Measurements from ENCODE around the gene GUCY1A1. TPM values are rescaled to one million over a fixed set of nuclear protein-coding genes. Genes with fewer than 3 reads are reported as not detected.

GUCY1A1 gene
- total and polyA plus RNA-seq, 7 donors, result 1.2 to 254 (median 87.5) TPM

- H3K36me3 ChIP-seq, result no peaks in the 10 kb centered on the region
- peak within 1 kb of the TSS; percentile 84 to 95 (median 93) for H3K4me3 ChIP-seq
- WGBS, 2 donors, result 8 to 12% methylated on average over 51 of the region's 51 CpGs
- H3K27ac ChIP-seq, result peak within 1 kb of the TSS; percentile 94 to 97 (median 95)
- intact Hi-C loops (cut with DNase I), result loop anchor here (2.0 kb wide), 2 partner anchors 92 to 318 kb away; partner anchors contain the start of gene GUCY1A1
- peak; percentile 98 for DNase-seq
- no peaks in the 10 kb centered on the region for H3K27me3 ChIP-seq
- H3K4me1 ChIP-seq, result peaks cover 0 to 42% (median 22%) of the 10 kb centered on the region in 4 donors
- no peaks in the 10 kb centered on the region for H3K9me3 ChIP-seq
- TF ChIP-seq CTCF (IDR thresholded peaks at IDR 0.05) (peak; percentile 27 to 46 (median 40)), POLR2AphosphoS5 (IDR thresholded peaks at IDR 0.05) (peak; percentile 59 to 89 (median 86)), POLR2A (IDR thresholded peaks at IDR 0.05) (peak; percentile 20 to 38), EP300 (IDR thresholded peaks at IDR 0.05) (no peak)
Observed at GRCh38 chr4:155758481-155759371, 92.1 kb downstream of the GUCY1A1 start, which contains the start of gene GUCY1B1. GUCY1B1 (plus strand) TSS chr4:155759021; CDS start chr4:155759141, 120 bp downstream.

DNA sequence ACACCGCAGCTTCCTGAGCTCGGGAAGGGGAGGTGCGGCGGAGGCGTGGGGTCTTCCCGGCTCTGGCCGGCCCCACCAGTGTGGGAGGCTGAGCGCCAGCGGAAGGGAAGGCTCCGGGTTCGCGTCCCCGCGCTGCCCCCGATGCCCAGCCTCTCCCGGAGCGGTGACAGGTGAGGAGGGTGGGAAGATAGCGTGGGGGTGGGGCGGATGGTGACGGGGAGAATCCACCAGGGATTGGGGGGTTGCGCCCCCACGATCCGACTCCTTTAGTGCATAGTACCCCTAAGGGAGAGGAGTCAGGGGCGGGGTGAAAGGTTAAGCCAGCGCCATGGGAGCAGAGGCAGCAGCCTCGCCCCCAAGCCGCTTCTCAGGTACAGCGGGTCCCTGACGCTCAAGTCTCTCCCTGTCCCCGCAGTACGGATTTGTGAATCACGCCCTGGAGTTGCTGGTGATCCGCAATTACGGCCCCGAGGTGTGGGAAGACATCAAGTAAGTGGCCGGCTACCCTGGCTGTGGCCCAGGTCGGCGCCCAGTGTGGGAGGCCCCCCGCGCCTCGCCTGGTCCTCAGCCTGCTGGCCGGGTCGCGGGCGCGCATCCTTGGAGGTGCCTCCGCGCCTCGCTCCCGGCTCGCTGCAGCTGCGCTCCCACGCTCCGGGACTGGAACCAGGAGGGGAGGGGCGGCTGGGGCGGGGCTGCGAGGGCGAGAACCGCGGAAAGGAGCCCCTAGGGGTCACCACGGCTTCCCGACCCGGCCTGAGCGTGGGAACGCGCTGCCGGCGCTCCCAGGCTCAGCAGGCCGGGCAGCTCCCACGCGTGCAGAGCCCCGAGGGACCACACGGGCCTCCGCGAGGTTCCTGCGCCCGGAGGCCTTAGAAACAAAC is 93.0 kb downstream of the GUCY1A1 start:
- peak; percentile 89 for DNase-seq
- Histone ChIP-seq H3K27me3 (no peaks in the 10 kb centered on the region), H3K27ac (peak overlapping the region; percentile 94 to 97 (median 95)), H3K36me3 (no peaks in the 10 kb centered on the region), H3K9me3 (no peaks in the 10 kb centered on the region), H3K4me1 (peaks cover 0 to 50% (median 30%) of the 10 kb centered on the region in 4 donors), H3K4me3 (peak overlapping the region; percentile 84 to 95 (median 93))
- WGBS, 2 donors, result 1 to 2% methylated on average over 77 of the region's 77 CpGs
- TF ChIP-seq EP300 (IDR thresholded peaks at IDR 0.05) (no peak), CTCF (IDR thresholded peaks at IDR 0.05) (peak in 1 of 4 experiments; percentile 5), POLR2A (IDR thresholded peaks at IDR 0.05) (peak in 1 of 2 donors; percentile 7), POLR2AphosphoS5 (IDR thresholded peaks at IDR 0.05) (peak in 2 of 4 donors; percentile 41 to 60)
- intact Hi-C loops (cut with DNase I), result loop anchor here (2.0 to 5.0 kb wide), 3 partner anchors 93 to 319 kb away; partner anchors contain the start of genes CTSO and GUCY1A1

GRCh38 chr4:155761047-155761446 is 94.4 kb downstream of the GUCY1A1 start:
- H3K4me1 ChIP-seq, result peaks cover 0 to 63% (median 43%) of the 10 kb centered on the region in 4 donors
- H3K36me3 ChIP-seq, result no peaks in the 10 kb centered on the region
- no peaks in the 10 kb centered on the region for H3K9me3 ChIP-seq
- TF ChIP-seq POLR2AphosphoS5 (IDR thresholded peaks at IDR 0.05), result no peak
- TF ChIP-seq EP300 (IDR thresholded peaks at IDR 0.05), result no peak
- TF ChIP-seq POLR2A (IDR thresholded peaks at IDR 0.05), result no peak
- TF ChIP-seq CTCF (IDR thresholded peaks at IDR 0.05), result no peak
- no peaks in the 10 kb centered on the region for H3K27me3 ChIP-seq
- intact Hi-C loops (cut with DNase I), result loop anchor here (5.0 kb wide), 1 partner anchor 191 kb away; the partner anchor contains the start of gene CTSO
- peak overlapping the region; percentile 94 to 97 (median 95) for H3K27ac ChIP-seq
- H3K4me3 ChIP-seq, result peak overlapping the region in 1 of 4 donors; percentile 95
- DNase-seq, result no peak
- WGBS, 2 donors, result 84 to 91% methylated on average over 3 of the region's 3 CpGs

GRCh38 chr4:155761916-155762315 is 95.3 kb downstream of the GUCY1A1 start:
- intact Hi-C loops (cut with DNase I), result loop anchor here (5.0 kb wide), 1 partner anchor 190 kb away; the partner anchor contains the start of gene CTSO
- H3K4me3 ChIP-seq, result no peak overlapping the region
- H3K4me1 ChIP-seq, result peaks cover 0 to 72% (median 47%) of the 10 kb centered on the region in 4 donors
- TF ChIP-seq POLR2AphosphoS5 (IDR thresholded peaks at IDR 0.05) (no peak), POLR2A (IDR thresholded peaks at IDR 0.05) (no peak), EP300 (IDR thresholded peaks at IDR 0.05) (no peak), CTCF (IDR thresholded peaks at IDR 0.05) (no peak)
- peak overlapping the region; percentile 14 to 97 (median 78) for H3K27ac ChIP-seq
- DNase-seq, result no peak
- no peaks in the 10 kb centered on the region for H3K36me3 ChIP-seq
- no peaks in the 10 kb centered on the region for H3K27me3 ChIP-seq
- no peaks in the 10 kb centered on the region for H3K9me3 ChIP-seq

Measured in sigmoid colon (tissue), 7 donors.